Loucy (cell line): Measurements from ENCODE around the gene CDRT4.

Source experiments
- H2AFZ ChIP-seq: fragments of 200-600 bp; sonication (generic); 2 replicates; pipeline ENCODE4 v1.6.0; 2016; ENCODE audit warnings: antibody characterized with exemption, mild to moderate bottlenecking, low read length, moderate library complexity
- H3F3A ChIP-seq: fragments of 200-600 bp; 2 replicates; pipeline ENCODE4 v1.6.0; 2016; ENCODE audit warnings: antibody characterized with exemption, low read depth, mild to moderate bottlenecking
- H3K27me3 ChIP-seq: fragments of 200-600 bp; sonication (generic); 2 replicates; pipeline ENCODE4 v1.6.1; 2014; ENCODE audit warnings: low read length, mild to moderate bottlenecking; ENCODE audit not compliant: insufficient read depth, poor library complexity, severe bottlenecking
- H3K36me3 ChIP-seq: fragments of 200-600 bp; sonication (generic); 2 replicates; pipeline ENCODE4 v1.6.1; 2016; ENCODE audit warnings: low read length; ENCODE audit not compliant: insufficient read depth
- H3K4me1 ChIP-seq: fragments of 200-600 bp; sonication (generic); 2 replicates; pipeline ENCODE4 v1.5.1; 2014; ENCODE audit warnings: low read length, mild to moderate bottlenecking; ENCODE audit not compliant: insufficient read depth, poor library complexity, severe bottlenecking
- H3K4me2 ChIP-seq: fragments of 200-600 bp; sonication (generic); 2 replicates; pipeline ENCODE4 v1.6.0; 2014; ENCODE audit warnings: antibody characterized with exemption, low read length, low read depth, mild to moderate bottlenecking; ENCODE audit not compliant: poor library complexity, severe bottlenecking
- H3K4me3 ChIP-seq: fragments of 200-600 bp; sonication (generic); 2 replicates; pipeline ENCODE4 v1.5.1; 2014; ENCODE audit warnings: low read length, mild to moderate bottlenecking, mixed read lengths; ENCODE audit not compliant: poor library complexity, severe bottlenecking
- H3K79me2 ChIP-seq: fragments of 200-600 bp; sonication (generic); 2 replicates; pipeline ENCODE4 v1.6.1; 2014; ENCODE audit warnings: low read length; ENCODE audit not compliant: insufficient read depth
- H3K9ac ChIP-seq: fragments of 200-600 bp; sonication (generic); 2 replicates; pipeline ENCODE4 v1.6.0; 2014; ENCODE audit warnings: mild to moderate bottlenecking, low read depth, low read length, moderate library complexity; ENCODE audit not compliant: poor library complexity, severe bottlenecking
- H3K9me2 ChIP-seq: fragments of 200-600 bp; sonication (generic); replicated peaks from 2 replicates; pipeline ENCODE4 v1.6.1; 2016; ENCODE audit warnings: low read depth, low read length, mixed read lengths
- H3K9me3 ChIP-seq: fragments of 200-600 bp; sonication (generic); 2 replicates; pipeline ENCODE4 v1.6.1; 2014; ENCODE audit warnings: mild to moderate bottlenecking, antibody characterized with exemption, low read length, low read depth; ENCODE audit not compliant: insufficient read depth
- H4K20me1 ChIP-seq: fragments of 200-600 bp; sonication (generic); 2 replicates; pipeline ENCODE4 v1.6.0; 2014; ENCODE audit warnings: antibody characterized with exemption, low read length, mild to moderate bottlenecking; ENCODE audit not compliant: insufficient read depth, poor library complexity, severe bottlenecking
- EZH2phosphoT487 ChIP-seq: fragments of 200-600 bp; IDR thresholded peaks from 2 replicates; pipeline ENCODE4 v1.6.1; 2018; ENCODE audit warnings: antibody characterized with exemption, mild to moderate bottlenecking, moderate library complexity, borderline replicate concordance
- TF ChIP-seq, protein P1 (sequence below): fragments of 200-600 bp; sonication (generic); conservative IDR thresholded peaks from 2 replicates; pipeline ENCODE4 v1.5.1; 2014; ENCODE audit warnings: mild to moderate bottlenecking, antibody characterized with exemption, low read length

Gene CDRT4

DNA sequence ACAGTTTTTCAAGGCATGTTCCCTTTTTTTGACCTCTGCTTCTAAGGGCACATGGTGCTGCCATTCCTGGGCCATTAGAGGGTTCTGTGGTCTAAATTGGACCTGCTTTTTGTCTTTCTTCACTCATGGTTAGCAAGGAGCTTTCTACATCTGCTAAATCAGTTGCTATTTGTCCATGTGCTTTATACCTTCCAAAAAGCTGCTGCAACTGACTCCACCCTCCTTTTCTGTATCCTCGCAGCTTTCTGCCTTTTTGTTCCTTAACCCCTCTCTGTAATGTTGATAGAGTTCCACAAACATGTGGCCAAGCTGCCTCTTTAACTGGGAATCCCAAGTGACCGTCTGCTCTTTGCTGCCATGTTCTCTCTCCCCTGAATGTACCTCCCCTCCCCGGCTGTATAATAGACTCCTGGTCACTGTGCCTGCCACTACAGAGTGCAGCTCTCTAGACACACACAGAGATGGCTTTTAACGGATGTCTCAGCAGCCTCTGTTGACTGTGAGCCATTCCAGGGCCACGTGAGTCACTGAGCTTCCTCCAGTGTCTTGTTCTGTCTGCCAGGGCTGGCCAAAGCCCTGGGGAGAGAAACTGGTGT lies 68.6 kb downstream of the CDRT4 start:
- Histone ChIP-seq H3F3A (no peaks in the 10 kb centered on the region), H3K4me3 (no peak overlapping the region), H3K4me2 (no peak overlapping the region), H3K4me1 (no peaks in the 10 kb centered on the region), H3K9me3 (no peaks in the 10 kb centered on the region), H3K9me2 (no peaks in the 10 kb centered on the region), H3K79me2 (no peaks in the 10 kb centered on the region), H4K20me1 (no peaks in the 10 kb centered on the region), H3K9ac (no peak overlapping the region), H2AFZ (no peak overlapping the region), H3K27me3 (no peaks in the 10 kb centered on the region), H3K36me3 (no peaks in the 10 kb centered on the region)
- TF ChIP-seq, protein P1, sequence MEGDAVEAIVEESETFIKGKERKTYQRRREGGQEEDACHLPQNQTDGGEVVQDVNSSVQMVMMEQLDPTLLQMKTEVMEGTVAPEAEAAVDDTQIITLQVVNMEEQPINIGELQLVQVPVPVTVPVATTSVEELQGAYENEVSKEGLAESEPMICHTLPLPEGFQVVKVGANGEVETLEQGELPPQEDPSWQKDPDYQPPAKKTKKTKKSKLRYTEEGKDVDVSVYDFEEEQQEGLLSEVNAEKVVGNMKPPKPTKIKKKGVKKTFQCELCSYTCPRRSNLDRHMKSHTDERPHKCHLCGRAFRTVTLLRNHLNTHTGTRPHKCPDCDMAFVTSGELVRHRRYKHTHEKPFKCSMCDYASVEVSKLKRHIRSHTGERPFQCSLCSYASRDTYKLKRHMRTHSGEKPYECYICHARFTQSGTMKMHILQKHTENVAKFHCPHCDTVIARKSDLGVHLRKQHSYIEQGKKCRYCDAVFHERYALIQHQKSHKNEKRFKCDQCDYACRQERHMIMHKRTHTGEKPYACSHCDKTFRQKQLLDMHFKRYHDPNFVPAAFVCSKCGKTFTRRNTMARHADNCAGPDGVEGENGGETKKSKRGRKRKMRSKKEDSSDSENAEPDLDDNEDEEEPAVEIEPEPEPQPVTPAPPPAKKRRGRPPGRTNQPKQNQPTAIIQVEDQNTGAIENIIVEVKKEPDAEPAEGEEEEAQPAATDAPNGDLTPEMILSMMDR: no peak
- no peak for TF ChIP-seq EZH2phosphoT487

DNA sequence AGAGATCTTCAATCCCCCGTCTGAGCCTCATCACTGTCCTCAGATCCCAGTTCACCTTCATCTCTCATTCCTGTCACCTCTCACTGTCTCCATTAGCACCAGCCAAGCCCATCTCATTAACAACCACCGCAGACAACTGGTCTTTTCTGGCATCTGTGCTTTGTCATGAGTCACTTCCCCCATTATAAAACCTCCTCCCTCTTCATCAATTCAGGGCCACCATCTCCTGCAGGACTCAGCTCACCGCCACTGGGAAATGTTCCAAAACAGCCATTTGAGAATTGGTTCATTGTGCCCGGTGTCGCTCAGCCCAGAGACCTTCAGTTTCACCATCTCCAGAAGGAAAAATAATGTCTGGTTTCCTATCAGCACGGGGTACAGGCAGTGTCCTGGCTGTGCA lies 69.1 kb downstream of the CDRT4 start:
- no peaks in the 10 kb centered on the region for H3K9me2 ChIP-seq
- H3K9me3 ChIP-seq: no peaks in the 10 kb centered on the region
- no peaks in the 10 kb centered on the region for H4K20me1 ChIP-seq
- H3K9ac ChIP-seq: no peak overlapping the region
- no peaks in the 10 kb centered on the region for H3K4me1 ChIP-seq
- no peaks in the 10 kb centered on the region for H3K79me2 ChIP-seq
- no peak for TF ChIP-seq EZH2phosphoT487
- TF ChIP-seq, protein P1: no peak
- H3K27me3 ChIP-seq: no peaks in the 10 kb centered on the region
- H3K4me2 ChIP-seq: no peak overlapping the region
- no peak overlapping the region for H3K4me3 ChIP-seq
- no peaks in the 10 kb centered on the region for H3F3A ChIP-seq
- H2AFZ ChIP-seq: no peak overlapping the region
- no peaks in the 10 kb centered on the region for H3K36me3 ChIP-seq

DNA sequence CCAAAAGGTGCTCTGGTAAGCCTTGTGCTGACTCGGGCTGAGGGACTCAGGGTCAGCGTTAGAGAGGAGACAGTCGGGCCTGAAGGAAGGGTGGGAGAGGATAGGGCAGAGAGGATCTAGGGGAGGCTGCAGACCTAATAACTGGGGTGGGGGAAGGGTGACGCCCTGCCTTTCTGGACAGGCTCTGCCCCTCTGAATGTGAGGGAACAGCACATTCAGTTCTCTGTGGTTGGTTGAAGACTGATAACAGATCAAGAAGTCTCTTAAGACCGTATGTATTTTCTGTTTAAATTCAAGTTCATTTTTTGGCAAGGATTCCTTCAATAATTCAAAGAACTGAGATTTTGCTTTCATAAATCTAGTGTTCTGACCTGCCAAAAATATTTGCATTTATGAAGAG lies 69.8 kb downstream of the CDRT4 start:
- no peaks in the 10 kb centered on the region for H3K79me2 ChIP-seq
- H3K9me3 ChIP-seq: no peaks in the 10 kb centered on the region
- H4K20me1 ChIP-seq: no peaks in the 10 kb centered on the region
- no peaks in the 10 kb centered on the region for H3K4me1 ChIP-seq
- no peaks in the 10 kb centered on the region for H3K36me3 ChIP-seq
- H3K9ac ChIP-seq: no peak overlapping the region
- TF ChIP-seq, protein P1: no peak
- TF ChIP-seq EZH2phosphoT487: no peak
- H3F3A ChIP-seq: no peaks in the 10 kb centered on the region
- no peak overlapping the region for H3K4me2 ChIP-seq
- H3K4me3 ChIP-seq: no peak overlapping the region
- no peaks in the 10 kb centered on the region for H3K27me3 ChIP-seq
- H3K9me2 ChIP-seq: no peaks in the 10 kb centered on the region
- H2AFZ ChIP-seq: no peak overlapping the region
